CD4-positive, alpha-beta T cell treated with Interleukin-21 for 1 hour (primary cell): Measurements from ENCODE around the gene TMEM115.
"Not testable (repeated sequence)": the region's sequence is repeated elsewhere in the genome, so short reads cannot be mapped to it uniquely, and the experiment has no call there.

ENCODE experiments used
- DNase-seq: peaks from one replicate; pipeline ENCODE4 v3.0.0-alpha.2; 2020

The TMEM115 gene

GRCh38 chr3:50312041-50312440, 47.3 kb downstream of the TMEM115 start:
- DNase-seq, result not testable (repeated sequence)
